ENCODE data around the gene WDR18.

The WDR18 gene

DNA sequence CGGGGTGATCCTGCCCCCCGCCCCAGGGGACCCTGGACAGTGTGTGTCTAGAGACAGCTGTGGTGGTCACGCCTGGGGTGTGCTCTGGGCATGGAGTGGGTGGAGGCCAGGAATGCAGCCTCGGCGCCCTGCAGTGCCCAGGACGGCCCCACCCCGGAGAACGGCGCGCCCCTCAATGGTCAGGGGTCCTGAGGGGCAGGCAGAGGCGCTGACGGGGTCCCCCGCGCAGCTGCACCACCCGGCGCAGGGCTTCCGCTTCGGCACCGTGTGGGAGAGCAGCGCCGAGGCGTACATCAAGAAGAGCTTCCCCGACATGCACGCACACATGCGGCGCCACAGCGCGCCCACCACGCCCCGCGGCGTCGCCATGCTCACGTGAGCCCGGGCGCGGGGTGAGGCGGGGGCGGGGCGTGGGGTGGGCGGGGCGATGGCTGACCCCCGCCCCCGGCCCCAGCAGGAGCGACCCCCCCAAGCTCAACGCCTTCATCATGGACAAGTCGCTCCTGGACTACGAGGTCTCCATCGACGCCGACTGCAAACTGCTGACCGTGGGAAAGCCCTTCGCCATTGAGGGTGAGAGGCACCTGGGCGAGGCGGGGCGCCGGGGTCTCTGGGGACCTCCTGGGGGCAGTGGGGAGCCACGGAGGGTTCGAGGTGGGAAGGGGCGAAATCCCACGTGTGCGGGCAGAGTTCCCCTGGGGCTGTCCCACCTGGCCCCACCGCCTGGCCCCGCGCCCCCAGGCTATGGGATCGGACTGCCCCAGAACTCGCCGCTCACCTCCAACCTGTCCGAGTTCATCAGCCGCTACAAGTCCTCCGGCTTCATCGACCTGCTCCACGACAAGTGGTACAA is 23.5 kb downstream of the WDR18 start:
- DNase-seq (ENCODE audit: low read depth, low spot score), result no peak

DNA sequence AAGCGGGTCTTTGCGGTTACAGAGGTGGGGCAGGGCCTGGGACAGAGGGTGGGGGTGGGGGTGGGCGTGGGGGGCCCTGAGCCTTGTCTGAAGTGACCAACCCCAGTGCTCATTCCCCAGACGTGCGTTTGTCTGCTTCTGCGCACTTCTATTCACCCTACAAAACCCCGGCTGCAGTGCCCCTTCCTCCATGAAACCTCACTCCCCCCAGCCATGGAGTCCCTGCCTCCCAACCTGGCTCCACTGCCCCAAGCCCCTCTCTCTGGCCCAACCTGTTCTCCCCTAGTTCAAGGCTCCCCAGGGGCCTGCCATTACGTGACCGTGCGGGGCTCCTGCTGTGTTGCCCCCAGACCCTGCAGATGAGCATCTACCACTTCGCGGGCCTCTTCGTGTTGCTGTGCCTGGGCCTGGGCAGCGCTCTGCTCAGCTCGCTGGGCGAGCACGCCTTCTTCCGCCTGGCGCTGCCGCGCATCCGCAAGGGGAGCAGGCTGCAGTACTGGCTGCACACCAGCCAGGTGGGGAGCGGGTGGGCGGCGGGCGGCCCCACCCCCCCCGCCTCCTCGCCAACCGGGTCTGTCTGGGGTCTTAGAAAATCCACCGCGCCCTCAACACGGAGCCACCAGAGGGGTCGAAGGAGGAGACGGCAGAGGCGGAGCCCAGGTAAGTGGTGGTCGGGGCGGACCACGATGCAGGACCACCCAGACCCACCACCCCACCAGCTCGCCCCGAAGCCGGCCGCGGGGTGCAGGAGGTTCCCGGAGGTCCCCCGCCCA is 24.3 kb downstream of the WDR18 start:
- DNase-seq (ENCODE audit: low read depth, low spot score), result no peak

GRCh38 chr19:1009041-1009980 is 25.2 kb downstream of the WDR18 start:
- no peak for DNase-seq (ENCODE audit: low read depth, low spot score)

GRCh38 chr19:1009981-1010538 is 25.9 kb downstream of the WDR18 start:
- no peak for DNase-seq (ENCODE audit: low read depth, low spot score)

- no peak for DNase-seq (ENCODE audit: low read depth, low spot score)
Measured at GRCh38 chr19:1010586-1011510, 26.7 kb downstream of the WDR18 start.

- no peak for DNase-seq (ENCODE audit: low read depth, low spot score)
Measured at GRCh38 chr19:1011831-1012333, 27.7 kb downstream of the WDR18 start.

DNA sequence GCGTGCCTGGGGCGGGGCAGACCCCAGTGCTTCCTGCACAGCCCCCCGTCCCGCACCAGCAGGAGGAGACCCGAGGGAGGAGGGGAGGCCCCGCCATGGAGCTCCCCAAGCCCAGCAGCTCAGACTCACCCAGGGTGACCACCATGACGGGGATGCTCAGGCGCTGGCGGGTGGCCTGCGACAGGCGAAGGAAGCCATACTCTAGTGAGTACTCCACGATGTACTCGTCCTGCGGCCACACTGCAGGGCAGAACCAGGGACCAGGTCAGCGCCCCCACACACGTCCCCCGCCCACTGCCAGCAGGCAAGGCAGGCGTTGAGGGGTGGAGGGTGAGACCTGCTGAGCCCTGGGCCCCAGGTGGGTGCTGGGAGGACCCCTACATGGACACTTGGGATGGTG is 28.2 kb downstream of the WDR18 start:
- DNase-seq (ENCODE audit: low read depth, low spot score), result no peak

- DNase-seq (ENCODE audit: low read depth, low spot score), result no peak
Measured at GRCh38 chr19:1013218-1013617, 29.1 kb downstream of the WDR18 start.

- no peak for DNase-seq (ENCODE audit: low read depth, low spot score)
Measured at GRCh38 chr19:1014161-1015060, 30.3 kb downstream of the WDR18 start.

GRCh38 chr19:1015061-1015781 is 31.1 kb downstream of the WDR18 start:
- DNase-seq (ENCODE audit: low read depth, low spot score), result no peak

DNA sequence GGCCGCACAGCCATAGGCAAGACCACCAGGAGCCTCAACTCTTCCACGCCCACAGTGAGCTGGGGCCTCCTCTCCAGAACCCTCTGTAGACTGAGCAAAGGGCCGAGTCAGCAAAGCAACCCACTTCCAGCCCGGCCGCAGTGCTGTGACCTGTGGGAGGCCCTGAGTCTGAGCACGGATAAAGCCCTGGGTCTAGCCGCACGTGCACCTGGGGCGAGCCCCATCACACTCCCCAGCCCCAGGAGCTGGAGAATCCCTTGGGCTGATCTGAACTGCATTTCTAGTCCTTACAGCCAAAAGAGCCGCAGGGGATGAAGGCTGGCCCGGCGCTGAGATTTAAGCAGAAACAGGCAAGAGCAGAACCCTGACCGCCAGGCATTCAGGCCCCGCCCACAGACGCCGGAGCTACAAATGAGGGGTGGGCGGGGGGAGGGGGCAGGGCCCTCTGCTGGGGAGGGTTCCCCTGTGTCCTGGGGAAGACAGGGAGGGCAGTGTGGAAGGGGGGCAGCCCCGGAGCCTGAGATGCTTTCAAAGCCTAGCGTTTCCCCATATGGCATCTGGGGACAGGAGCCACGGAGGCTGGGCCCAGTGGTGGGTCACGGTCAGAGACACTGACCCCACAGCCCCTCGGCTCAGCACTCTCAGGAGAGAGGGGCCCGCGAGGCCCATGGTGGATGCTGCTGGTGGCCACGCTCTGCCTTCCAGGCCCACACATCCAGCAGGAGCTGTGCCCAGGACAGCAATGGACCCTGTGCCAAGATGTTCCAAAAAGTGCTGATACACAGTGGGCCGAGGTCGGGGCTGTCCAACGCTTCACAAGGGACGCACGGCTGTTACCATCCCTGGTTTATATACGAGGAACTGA is 31.9 kb downstream of the WDR18 start:
- DNase-seq (ENCODE audit: low read depth, low spot score), result no peak

- DNase-seq (ENCODE audit: low read depth, low spot score), result no peak
Measured at GRCh38 chr19:1016647-1017114, 32.5 kb downstream of the WDR18 start.

GRCh38 chr19:1017115-1017905 is 33.2 kb downstream of the WDR18 start:
- DNase-seq (ENCODE audit: low read depth, low spot score), result no peak

GRCh38 chr19:1017906-1018305 is 33.8 kb downstream of the WDR18 start:
- no peak for DNase-seq (ENCODE audit: low read depth, low spot score)

DNA sequence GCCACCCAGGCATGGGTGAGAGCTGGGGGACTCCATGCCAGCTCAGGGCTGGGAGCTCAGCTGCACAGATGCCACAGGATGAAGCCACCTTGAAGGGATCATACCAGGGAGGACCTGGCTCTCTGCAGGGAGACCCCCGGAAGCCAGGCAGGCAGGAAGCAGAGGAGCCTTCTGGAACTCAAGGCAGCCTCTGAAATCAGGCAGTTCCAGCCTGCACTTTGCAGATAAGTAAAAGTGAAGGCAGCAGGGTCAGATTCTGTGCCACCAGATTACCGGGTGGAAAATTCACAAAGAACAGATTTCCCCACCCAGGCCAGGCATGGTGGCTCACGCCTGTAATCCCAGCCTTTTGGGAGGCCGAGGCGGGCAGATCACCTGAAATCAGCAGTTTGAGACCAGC is 34.2 kb downstream of the WDR18 start:
- no peak for DNase-seq (ENCODE audit: low read depth, low spot score)

DNA sequence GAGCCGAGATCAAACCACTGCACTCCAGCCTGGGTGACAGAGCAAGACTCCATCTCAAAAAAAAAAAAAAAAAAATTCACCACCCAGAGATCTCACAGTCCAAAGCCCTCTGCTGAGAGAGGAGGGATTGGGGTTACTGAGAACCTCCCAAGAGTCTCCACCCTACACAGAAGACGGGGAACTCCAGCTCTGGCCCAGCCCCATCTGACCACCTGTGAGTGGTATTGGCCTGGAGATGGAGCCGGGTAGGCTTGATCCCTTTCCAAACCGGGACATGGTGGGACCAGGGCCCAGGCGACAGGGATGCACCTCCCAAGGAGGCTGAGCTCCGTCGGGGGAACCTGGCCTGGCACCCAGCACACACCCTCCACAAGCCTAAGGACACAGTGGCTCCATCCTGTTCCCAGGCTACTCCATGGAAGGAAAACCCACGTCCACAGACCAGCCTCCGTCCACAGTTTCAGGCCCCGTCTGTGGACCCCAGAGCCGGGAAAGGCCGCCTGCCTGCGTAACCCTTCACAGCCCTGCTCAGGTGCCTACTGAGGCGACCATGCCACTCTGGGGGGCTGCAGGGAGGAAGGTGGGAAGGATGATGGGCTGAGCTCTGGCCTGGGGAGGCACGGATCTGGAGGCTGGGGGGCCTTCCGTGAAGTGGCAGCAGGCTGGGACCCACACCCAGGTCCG is 34.9 kb downstream of the WDR18 start:
- no peak for DNase-seq (ENCODE audit: low read depth, low spot score)

Data from smooth muscle cell of the brain vasculature (primary cell).